Adrenal gland (tissue), 5 donors: ENCODE data around the gene RASA3.

Experiments
- POLR2A ChIP-seq, 2 donors: fragments of 450-650 bp; IDR thresholded peaks; one replicate each; pipeline ENCODE4 v1.6.1; 2017; ENCODE audit warnings: antibody characterized with exemption in 2 of 2, mild to moderate bottlenecking in 2 of 2, moderate library complexity in 1 of 2
- TF ChIP-seq, protein P1 (sequence below), 6 experiments: fragments of 450-650 bp in 4 of 6; fragments of 200-600 bp in 2 of 6; sonication (generic) in 1 of 6; IDR thresholded peaks; 1 replicate in 5 of 6; 2 replicates in 1 of 6; pipeline versions ENCODE4 v1.5.1 to v1.8.0; 2016 to 2021; ENCODE audit warnings: antibody characterized with exemption in 6 of 6, mild to moderate bottlenecking in 2 of 6, moderate library complexity in 1 of 6
- donor health status: DM: no; HTN: no; CAD: no.

DNA sequence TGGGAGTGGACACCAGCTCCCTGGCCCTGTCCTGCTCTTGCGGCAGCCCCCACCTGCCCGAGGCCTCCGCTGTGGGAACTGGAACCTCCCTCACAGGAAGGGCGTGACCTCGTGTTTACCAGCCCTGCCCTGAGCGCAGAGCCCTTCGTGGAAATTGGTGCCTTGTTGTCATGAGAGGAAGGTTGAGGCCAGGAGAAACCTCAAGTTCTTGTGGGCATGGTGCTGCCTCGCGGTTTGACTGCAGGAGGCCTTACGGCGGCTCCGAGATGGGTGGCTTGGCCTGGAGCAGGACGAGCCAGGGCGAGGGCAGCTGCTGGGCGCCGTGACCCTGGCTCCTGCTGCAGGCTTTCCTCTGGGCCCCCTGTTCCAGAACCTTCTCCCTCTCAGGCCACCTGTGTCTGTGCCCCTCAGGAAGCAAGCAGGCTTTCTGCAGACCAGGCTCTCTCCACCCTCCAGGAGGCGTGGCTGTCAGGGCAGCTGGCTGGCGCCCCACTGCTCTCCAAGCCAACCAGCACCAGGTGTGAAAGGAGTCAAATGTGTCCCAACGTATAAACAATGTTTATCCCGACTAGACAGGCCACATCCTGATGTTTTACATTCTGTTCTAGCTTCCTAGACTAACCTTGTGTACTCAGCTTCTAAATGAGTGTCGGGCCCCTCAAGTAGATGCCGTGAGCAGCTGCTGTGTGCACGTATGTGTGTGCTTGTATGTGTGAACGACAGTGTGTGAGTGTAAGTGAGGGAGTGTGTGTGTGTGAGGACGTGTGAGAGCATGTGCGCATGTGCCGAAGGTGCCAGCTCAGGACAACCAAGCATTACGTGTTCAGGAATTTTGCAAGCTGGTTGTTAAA lies 10.4 kb upstream of the RASA3 start:
- TF ChIP-seq, protein P1, sequence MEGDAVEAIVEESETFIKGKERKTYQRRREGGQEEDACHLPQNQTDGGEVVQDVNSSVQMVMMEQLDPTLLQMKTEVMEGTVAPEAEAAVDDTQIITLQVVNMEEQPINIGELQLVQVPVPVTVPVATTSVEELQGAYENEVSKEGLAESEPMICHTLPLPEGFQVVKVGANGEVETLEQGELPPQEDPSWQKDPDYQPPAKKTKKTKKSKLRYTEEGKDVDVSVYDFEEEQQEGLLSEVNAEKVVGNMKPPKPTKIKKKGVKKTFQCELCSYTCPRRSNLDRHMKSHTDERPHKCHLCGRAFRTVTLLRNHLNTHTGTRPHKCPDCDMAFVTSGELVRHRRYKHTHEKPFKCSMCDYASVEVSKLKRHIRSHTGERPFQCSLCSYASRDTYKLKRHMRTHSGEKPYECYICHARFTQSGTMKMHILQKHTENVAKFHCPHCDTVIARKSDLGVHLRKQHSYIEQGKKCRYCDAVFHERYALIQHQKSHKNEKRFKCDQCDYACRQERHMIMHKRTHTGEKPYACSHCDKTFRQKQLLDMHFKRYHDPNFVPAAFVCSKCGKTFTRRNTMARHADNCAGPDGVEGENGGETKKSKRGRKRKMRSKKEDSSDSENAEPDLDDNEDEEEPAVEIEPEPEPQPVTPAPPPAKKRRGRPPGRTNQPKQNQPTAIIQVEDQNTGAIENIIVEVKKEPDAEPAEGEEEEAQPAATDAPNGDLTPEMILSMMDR (IDR thresholded peaks at IDR 0.05): no peak
- no peak for TF ChIP-seq POLR2A (IDR thresholded peaks at IDR 0.05)
